ENCODE measurements around the gene C3orf18. TPM values are rescaled to one million over a fixed set of nuclear protein-coding genes. Genes with fewer than 3 reads are reported as not detected.

The C3orf18 gene
- polyA plus RNA-seq, 1 donor (not counting 4 experiments of a cell fraction or from before 2014, with no cell fraction given): 1.4 TPM

DNA sequence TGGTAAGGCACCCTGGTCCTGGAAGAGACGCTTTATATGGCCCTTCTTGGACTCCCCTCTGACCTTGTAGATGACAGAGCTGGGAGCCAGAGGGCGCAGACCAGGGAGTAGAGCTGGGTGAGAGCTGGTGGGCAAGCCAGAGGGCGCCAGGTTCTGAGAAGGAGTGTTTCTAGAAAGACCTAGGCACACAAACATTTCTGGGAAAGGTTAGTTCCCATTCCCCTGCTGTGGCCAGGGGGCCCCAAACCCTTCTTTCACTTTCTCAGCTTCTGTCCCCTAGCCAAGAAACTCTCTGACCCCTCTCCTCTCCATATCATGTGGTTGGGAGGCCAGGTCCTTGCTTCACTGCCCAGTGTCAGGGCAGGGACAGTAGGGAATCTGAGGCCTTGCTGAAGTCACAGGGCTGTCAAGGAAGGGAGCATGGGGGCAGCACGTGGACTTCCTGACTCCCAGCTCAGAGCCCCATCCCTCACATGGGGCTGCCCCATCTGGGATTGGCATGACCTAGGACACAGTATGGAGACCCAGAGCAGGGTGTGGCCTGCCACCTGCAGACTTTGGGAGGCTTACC is 5.3 kb upstream of the C3orf18 start:
- Histone ChIP-seq H3K27me3 (ENCODE audit: control insufficient read depth, extremely low read depth, insufficient read depth, low read length) (no peaks in the 10 kb centered on the region), H2AFZ (ENCODE audit: control insufficient read depth, low read length) (no peak overlapping the region), H4K20me1 (ENCODE audit: control insufficient read depth, extremely low read depth, insufficient read depth, low read length) (no peaks in the 10 kb centered on the region), H3K79me2 (ENCODE audit: control insufficient read depth, insufficient read depth, low read length) (peaks cover 7% of the 10 kb centered on the region), H3K4me1 (ENCODE audit: control insufficient read depth, extremely low read depth, insufficient read depth, low read length) (peaks cover 21% of the 10 kb centered on the region), H3K9me3 (ENCODE audit: control insufficient read depth, low read depth, low read length) (no peaks in the 10 kb centered on the region), H3K27ac (ENCODE audit: control insufficient read depth, insufficient read depth, low read length) (no peak overlapping the region), H3K4me2 (ENCODE audit: control insufficient read depth, extremely low read depth, insufficient read depth, low read depth, low read length) (no peak overlapping the region), H3K9me1 (ENCODE audit: control insufficient read depth, extremely low read depth, insufficient read depth, low read length) (no peaks in the 10 kb centered on the region), H3K4me3 (ENCODE audit: control insufficient read depth in 2 of 3, extremely low read depth in 1 of 3, insufficient read depth in 2 of 3, low read depth in 1 of 3, low read length in 3 of 3) (no peak overlapping the region), H3K9ac (ENCODE audit: control insufficient read depth, extremely low read depth, insufficient read depth, low read length) (no peak overlapping the region), H3K36me3 (ENCODE audit: control insufficient read depth in 2 of 2, extremely low read depth in 1 of 2, insufficient read depth in 2 of 2, low read length in 2 of 2) (peaks cover 10 to 20% of the 10 kb centered on the region in 2 experiments)
- no peak for FAIRE-seq
- TF ChIP-seq, protein P1, sequence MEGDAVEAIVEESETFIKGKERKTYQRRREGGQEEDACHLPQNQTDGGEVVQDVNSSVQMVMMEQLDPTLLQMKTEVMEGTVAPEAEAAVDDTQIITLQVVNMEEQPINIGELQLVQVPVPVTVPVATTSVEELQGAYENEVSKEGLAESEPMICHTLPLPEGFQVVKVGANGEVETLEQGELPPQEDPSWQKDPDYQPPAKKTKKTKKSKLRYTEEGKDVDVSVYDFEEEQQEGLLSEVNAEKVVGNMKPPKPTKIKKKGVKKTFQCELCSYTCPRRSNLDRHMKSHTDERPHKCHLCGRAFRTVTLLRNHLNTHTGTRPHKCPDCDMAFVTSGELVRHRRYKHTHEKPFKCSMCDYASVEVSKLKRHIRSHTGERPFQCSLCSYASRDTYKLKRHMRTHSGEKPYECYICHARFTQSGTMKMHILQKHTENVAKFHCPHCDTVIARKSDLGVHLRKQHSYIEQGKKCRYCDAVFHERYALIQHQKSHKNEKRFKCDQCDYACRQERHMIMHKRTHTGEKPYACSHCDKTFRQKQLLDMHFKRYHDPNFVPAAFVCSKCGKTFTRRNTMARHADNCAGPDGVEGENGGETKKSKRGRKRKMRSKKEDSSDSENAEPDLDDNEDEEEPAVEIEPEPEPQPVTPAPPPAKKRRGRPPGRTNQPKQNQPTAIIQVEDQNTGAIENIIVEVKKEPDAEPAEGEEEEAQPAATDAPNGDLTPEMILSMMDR (optimal IDR thresholded peaks at IDR 0.05 in 1 of 3, IDR thresholded peaks at IDR 0.05 in 1 of 3, conservative IDR thresholded peaks at IDR 0.05 in 1 of 3; ENCODE audit: extremely low read depth in 1 of 3, insufficient read depth in 2 of 3, low read length in 3 of 3): no peak
- dilution Hi-C loops (cut with MboI; ENCODE audit: extremely low pct_ligation_motif_present, low sequenced_read_pairs): no loop called here
- DNase-seq (ENCODE audit: low read depth, low spot score): no peak

DNA sequence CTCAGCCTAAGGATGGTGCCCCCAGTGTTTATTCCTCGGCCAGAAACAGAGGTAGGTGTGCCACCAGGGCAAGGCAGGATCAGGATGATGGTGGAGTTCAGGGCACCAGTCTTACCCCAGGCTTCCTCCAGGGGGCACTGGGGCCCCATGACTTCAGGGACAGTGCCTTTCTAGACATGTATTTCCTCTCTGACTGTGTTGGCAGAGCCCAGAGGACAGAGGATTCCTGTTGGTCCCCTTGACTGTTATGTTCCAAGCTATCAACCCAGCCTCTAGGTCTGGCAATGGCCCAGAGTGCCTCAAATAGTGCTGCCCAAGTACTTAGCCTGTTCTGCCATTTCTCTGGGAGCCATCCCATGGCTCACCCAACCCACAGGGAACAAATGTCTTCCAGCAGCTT is 4.6 kb upstream of the C3orf18 start:
- H3K9me3 ChIP-seq (ENCODE audit: control insufficient read depth, low read depth, low read length): no peaks in the 10 kb centered on the region
- H3K4me2 ChIP-seq (ENCODE audit: control insufficient read depth, extremely low read depth, insufficient read depth, low read depth, low read length): no peak overlapping the region
- no peak for TF ChIP-seq EZH2 (IDR thresholded peaks at IDR 0.05; ENCODE audit: low read length)
- TF ChIP-seq, protein P1 (optimal IDR thresholded peaks at IDR 0.05 in 1 of 3, IDR thresholded peaks at IDR 0.05 in 1 of 3, conservative IDR thresholded peaks at IDR 0.05 in 1 of 3; ENCODE audit: extremely low read depth in 1 of 3, insufficient read depth in 2 of 3, low read length in 3 of 3): peak in 2 of 3 experiments; percentile 92 to 94
- peak; percentile 93 for FAIRE-seq
- peaks cover 9 to 17% of the 10 kb centered on the region in 2 experiments for H3K36me3 ChIP-seq (ENCODE audit: control insufficient read depth in 2 of 2, extremely low read depth in 1 of 2, insufficient read depth in 2 of 2, low read length in 2 of 2)
- H3K27ac ChIP-seq (ENCODE audit: control insufficient read depth, insufficient read depth, low read length): no peak overlapping the region
- no peaks in the 10 kb centered on the region for H4K20me1 ChIP-seq (ENCODE audit: control insufficient read depth, extremely low read depth, insufficient read depth, low read length)
- dilution Hi-C loops (cut with MboI; ENCODE audit: extremely low pct_ligation_motif_present, low sequenced_read_pairs): no loop called here
- DNase-seq (ENCODE audit: low read depth, low spot score): no peak
- peaks cover 25% of the 10 kb centered on the region for H3K4me1 ChIP-seq (ENCODE audit: control insufficient read depth, extremely low read depth, insufficient read depth, low read length)
- no peaks in the 10 kb centered on the region for H3K9me1 ChIP-seq (ENCODE audit: control insufficient read depth, extremely low read depth, insufficient read depth, low read length)
- H3K27me3 ChIP-seq (ENCODE audit: control insufficient read depth, extremely low read depth, insufficient read depth, low read length): no peaks in the 10 kb centered on the region
- H3K4me3 ChIP-seq (ENCODE audit: control insufficient read depth in 2 of 3, extremely low read depth in 1 of 3, insufficient read depth in 2 of 3, low read depth in 1 of 3, low read length in 3 of 3): no peak overlapping the region
- H3K79me2 ChIP-seq (ENCODE audit: control insufficient read depth, insufficient read depth, low read length): peaks cover 7% of the 10 kb centered on the region
- no peak overlapping the region for H3K9ac ChIP-seq (ENCODE audit: control insufficient read depth, extremely low read depth, insufficient read depth, low read length)
- H2AFZ ChIP-seq (ENCODE audit: control insufficient read depth, low read length): no peak overlapping the region

Data from keratinocyte (primary cell).